A549 (cell line): ENCODE data around the gene MCM3. TPM values are rescaled to one million over a fixed set of nuclear protein-coding genes. Genes with fewer than 3 reads are reported as not detected.

Experiments used
- ATAC-seq, 2 experiments: fragments of 200-7000 bp in 1 of 2; fragments of >200 bp in 1 of 2; cut with Nextera tagmentation in 1 of 2; cut with Tn5 transposase in 1 of 2; 3 replicates each; pipeline versions ENCODE4 v1.8.0 to v1.9.1; 2018 to 2020; ENCODE audit warnings: mild to moderate bottlenecking in 1 of 2, moderate library complexity in 1 of 2
- CTCF ChIA-PET: fragments of 300-600 bp; sonication (Branson Sonifier 250); formaldehyde crosslinking; extraction: SDS; loops from one replicate; lab custom pipeline; 2021; ENCODE audit warnings: antibody characterized with exemption, inconsistent platforms; lab: Yijun Ruan, JAX
- POLR2A ChIA-PET: fragments of 350-600 bp; formaldehyde crosslinking; extraction: SDS; loops from one replicate; lab custom pipeline; 2021; ENCODE audit warnings: antibody characterized with exemption, inconsistent platforms; lab: Yijun Ruan, JAX
- DNase-seq, 2 experiments: peaks; one replicate each; pipeline versions ENCODE4 v3.0.0 to v3.0.0-alpha.2; 2011 to 2016; ENCODE audit warnings: low read depth in 1 of 2, low spot score in 1 of 2
- FAIRE-seq: peaks from 2 replicates; lab custom pipeline; 2011; peaks lifted over from hg19 to GRCh38; lab: Jason Lieb, UNC
- H3K27ac ChIP-seq, 2 experiments: fragments of >200 bp; sonication (Bioruptor Twin); formaldehyde crosslinking; 3 replicates each; pipeline ENCODE4 v1.5.1; 2016 to 2017
- H3K4me1 ChIP-seq: fragments of >200 bp; sonication (Bioruptor Twin); formaldehyde crosslinking; 3 replicates; pipeline ENCODE4 v1.6.1; 2016
- H3K4me2 ChIP-seq: fragments of >200 bp; sonication (Bioruptor Twin); formaldehyde crosslinking; 3 replicates; pipeline ENCODE4 v1.6.1; 2016
- H3K4me3 ChIP-seq: fragments of >200 bp; sonication (Bioruptor Twin); formaldehyde crosslinking; 3 replicates; pipeline ENCODE4 v1.5.1; 2016
- H3K9me3 ChIP-seq: fragments of >200 bp; sonication (Bioruptor Twin); formaldehyde crosslinking; 3 replicates; pipeline ENCODE4 v1.6.1; 2016
- BHLHE40 ChIP-seq: IDR thresholded peaks from 2 replicates; pipeline ENCODE4 v1.6.1; 2012; ENCODE audit warnings: low read depth, low read length, inconsistent platforms
- CBX2 ChIP-seq: fragments of 200-600 bp; sonication (generic); IDR thresholded peaks from 2 replicates; pipeline ENCODE4 v1.6.1; 2016; ENCODE audit warnings: low read depth, mild to moderate bottlenecking, borderline replicate concordance
- EHF ChIP-seq: fragments of 250-450 bp; sonication (Bioruptor Pico); IDR thresholded peaks from 2 replicates; pipeline ENCODE4 v1.5.0; 2020; ENCODE audit warnings: mild to moderate bottlenecking
- EHMT2 ChIP-seq: fragments of 200-600 bp; sonication (generic); IDR thresholded peaks from 2 replicates; pipeline ENCODE4 v1.6.1; 2016; ENCODE audit warnings: antibody characterized with exemption, low read depth, mild to moderate bottlenecking, moderate library complexity
- ELK1 ChIP-seq: fragments of 150-350 bp; IDR thresholded peaks from 2 replicates; pipeline ENCODE4 v1.6.1; 2014; ENCODE audit warnings: low read depth, mild to moderate bottlenecking, low read length
- EP300 ChIP-seq, 2 experiments: fragments of >200 bp; sonication (Bioruptor Twin); formaldehyde crosslinking; IDR thresholded peaks; 2 replicates in 1 of 2; 3 replicates in 1 of 2; pipeline ENCODE4 v1.6.1; 2016 to 2017
- FOSL2 ChIP-seq, 2 experiments: fragments of 450-650 bp in 1 of 2; fragments of >200 bp in 1 of 2; sonication (Bioruptor Twin) in 1 of 2; formaldehyde crosslinking; IDR thresholded peaks; 2 replicates each; pipeline versions ENCODE4 v1.5.0 to v1.6.1; 2016 to 2020; ENCODE audit warnings: mild to moderate bottlenecking in 1 of 2, moderate library complexity in 1 of 2
- FOXS1 ChIP-seq: fragments of 250-450 bp; sonication (Bioruptor Pico); IDR thresholded peaks from 2 replicates; pipeline ENCODE4 v1.5.0; 2020; ENCODE audit warnings: mild to moderate bottlenecking, moderate library complexity
- HMGXB4 ChIP-seq: fragments of 250-450 bp; sonication (Bioruptor Pico); IDR thresholded peaks from 2 replicates; pipeline ENCODE4 v1.5.0; 2021; ENCODE audit warnings: mild to moderate bottlenecking, moderate library complexity, borderline replicate concordance
- JUNB ChIP-seq: fragments of >200 bp; sonication (Bioruptor Twin); formaldehyde crosslinking; IDR thresholded peaks from 2 replicates; pipeline ENCODE4 v1.6.1; 2016
- RFX5 ChIP-seq: fragments of 450-650 bp; IDR thresholded peaks from 2 replicates; pipeline ENCODE4 v1.7.1; 2014; ENCODE audit warnings: antibody characterized with exemption, mild to moderate bottlenecking, moderate library complexity
- ZFP36 ChIP-seq: fragments of 450-650 bp; IDR thresholded peaks from 2 replicates; pipeline ENCODE4 v1.6.1; 2014; ENCODE audit warnings: borderline replicate concordance; ENCODE audit not compliant: partially characterized antibody
- WGBS: methylation state at CpG from one replicate; pipeline ENCODE4 v1.1.6; 2017; ENCODE audit errors: missing lambda C conversion rate; 5-methylcytosine and 5-hydroxymethylcytosine counted together
- polyA plus RNA-seq, 4 experiments: library from polyadenylated mRNA; depleted of rRNA in 3 of 4; stranded (reverse); fragments of >200 nt; fragmentation: RNase III in 1 of 4; extraction: RNeasy Plus Mini Kit Qiagen cat#74134 plus additional on column Dnase treatment in 1 of 4; gene quantifications; 2 replicates in 3 of 4; 3 replicates in 1 of 4; pipeline ENCODE4 v1.2.3, GENCODE V29; 2011 to 2017
- TF ChIP-seq, protein P1 (sequence below): IDR thresholded peaks from 2 replicates; pipeline ENCODE4 v1.6.1; 2012
- TF ChIP-seq, protein P2 (sequence below): fragments of >200 bp; sonication (Bioruptor Twin); formaldehyde crosslinking; IDR thresholded peaks from 2 replicates; pipeline ENCODE4 v1.6.1; 2016
- TF ChIP-seq, protein P3 (sequence below): IDR thresholded peaks from 2 replicates; pipeline ENCODE4 v1.6.1; 2012; ENCODE audit warnings: low read depth, borderline replicate concordance

The MCM3 gene
- polyA plus RNA-seq, 2 of the 4 experiments (the other 2 are of a cell fraction), result 101 to 111 TPM

- ChIA-PET POLR2A (no interaction called here), CTCF (interaction anchor here (0.7 to 1.0 kb wide), 2 partner anchors 22 to 24 kb away, joined by 3 read pairs; no protein-coding TSS in a partner anchor)
- DNase-seq (no peak), FAIRE-seq (no peak), ATAC-seq (no peak)
- H3K4me2 ChIP-seq, result no peak overlapping the region
- H3K27ac ChIP-seq, result no peak overlapping the region
- no peaks in the 10 kb centered on the region for H3K9me3 ChIP-seq
- TF ChIP-seq CBX2, result no peak
- TF ChIP-seq ZFP36, result no peak
- no peak for TF ChIP-seq EP300 (IDR thresholded peaks at IDR 0.05)
- no peak for TF ChIP-seq ELK1
- TF ChIP-seq, protein P1, sequence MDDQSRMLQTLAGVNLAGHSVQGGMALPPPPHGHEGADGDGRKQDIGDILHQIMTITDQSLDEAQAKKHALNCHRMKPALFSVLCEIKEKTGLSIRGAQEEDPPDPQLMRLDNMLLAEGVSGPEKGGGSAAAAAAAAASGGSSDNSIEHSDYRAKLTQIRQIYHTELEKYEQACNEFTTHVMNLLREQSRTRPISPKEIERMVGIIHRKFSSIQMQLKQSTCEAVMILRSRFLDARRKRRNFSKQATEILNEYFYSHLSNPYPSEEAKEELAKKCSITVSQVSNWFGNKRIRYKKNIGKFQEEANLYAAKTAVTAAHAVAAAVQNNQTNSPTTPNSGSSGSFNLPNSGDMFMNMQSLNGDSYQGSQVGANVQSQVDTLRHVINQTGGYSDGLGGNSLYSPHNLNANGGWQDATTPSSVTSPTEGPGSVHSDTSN, result no peak
- TF ChIP-seq BHLHE40, result no peak
- H3K4me3 ChIP-seq, result no peak overlapping the region
- 71% methylated on average over 3 of the region's 3 CpGs for WGBS
- H3K4me1 ChIP-seq, result no peaks in the 10 kb centered on the region
Observed at GRCh38 chr6:52310932-52311331, 26.4 kb upstream of the MCM3 start.

- ATAC-seq (no peak), DNase-seq (no peak), FAIRE-seq (no peak)
- 0% methylated on average over 1 of the region's 1 CpG for WGBS
- H3K4me3 ChIP-seq, result no peak overlapping the region
- CTCF ChIA-PET, result interaction anchor here (1.7 kb wide), 1 partner anchor 93 kb away, joined by 5 read pairs; no protein-coding TSS in a partner anchor
- no peaks in the 10 kb centered on the region for H3K4me1 ChIP-seq
- TF ChIP-seq ZFP36, result no peak
- no peak for TF ChIP-seq FOSL2 (IDR thresholded peaks at IDR 0.05)
- no peak for TF ChIP-seq FOSL2 (CRISPR knock-in tag; IDR thresholded peaks at IDR 0.05)
- TF ChIP-seq, protein P2, sequence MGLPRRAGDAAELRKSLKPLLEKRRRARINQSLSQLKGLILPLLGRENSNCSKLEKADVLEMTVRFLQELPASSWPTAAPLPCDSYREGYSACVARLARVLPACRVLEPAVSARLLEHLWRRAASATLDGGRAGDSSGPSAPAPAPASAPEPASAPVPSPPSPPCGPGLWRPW, result no peak
- no peak for TF ChIP-seq EHMT2
- TF ChIP-seq ELK1, result no peak
- TF ChIP-seq, protein P3, sequence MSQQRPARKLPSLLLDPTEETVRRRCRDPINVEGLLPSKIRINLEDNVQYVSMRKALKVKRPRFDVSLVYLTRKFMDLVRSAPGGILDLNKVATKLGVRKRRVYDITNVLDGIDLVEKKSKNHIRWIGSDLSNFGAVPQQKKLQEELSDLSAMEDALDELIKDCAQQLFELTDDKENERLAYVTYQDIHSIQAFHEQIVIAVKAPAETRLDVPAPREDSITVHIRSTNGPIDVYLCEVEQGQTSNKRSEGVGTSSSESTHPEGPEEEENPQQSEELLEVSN, result no peak
- TF ChIP-seq HMGXB4 (CRISPR knock-in tag), result no peak
- TF ChIP-seq JUNB, result no peak
- no peak for TF ChIP-seq EHF (CRISPR knock-in tag)
- TF ChIP-seq RFX5, result no peak
- TF ChIP-seq FOXS1 (CRISPR knock-in tag), result no peak
- POLR2A ChIA-PET, result no interaction called here
- H3K27ac ChIP-seq, result no peak overlapping the region
- no peaks in the 10 kb centered on the region for H3K9me3 ChIP-seq
- no peak overlapping the region for H3K4me2 ChIP-seq
Observed at GRCh38 chr6:52307900-52308372, 23.4 kb upstream of the MCM3 start.
